ENCODE measurements around the gene CABP2. TPM values are rescaled to one million over a fixed set of nuclear protein-coding genes. Genes with fewer than 3 reads are reported as not detected.
A peak's percentile ranks its signal among the peaks of the same experiment; 100 is the strongest.
"Not testable (repeated sequence)": the region's sequence is repeated elsewhere in the genome, so short reads cannot be mapped to it uniquely, and the experiment has no call there.

Gene CABP2
- total RNA-seq, 2 experiments from 2014 or later, result not detected

GRCh38 chr11:67483831-67484665 lies 39.2 kb downstream of the CABP2 start:
- H3K36me3 Mint-ChIP-seq (ENCODE audit: low read depth), result peaks cover 38% of the 10 kb centered on the region

GRCh38 chr11:67482827-67483798 lies 40.1 kb downstream of the CABP2 start, which contains the start of gene AIP:
AIP (plus strand) TSS chr11:67483026; CDS start chr11:67483159, 133 bp downstream.
- Mint-ChIP-seq H3K4me1 (peaks cover 55% of the 10 kb centered on the region), H3K27ac (peak within 1 kb of the TSS; percentile 99)
- POLR2A ChIA-PET, result interaction anchor here (0.8 to 6.9 kb wide), 16 partner anchors 10 to 194 kb away, joined by 3 to 94 read pairs (median 4); partner anchors contain the start of genes ANKRD13D, CDK2AP2, PITPNM1 and POLD4

More at GRCh38 chr11:67483831-67484665, 39.2 kb downstream of the CABP2 start:
- Mint-ChIP-seq H3K9me3 (no peaks in the 10 kb centered on the region), H3K27ac (peak overlapping the region; percentile 99), H3K27me3 (no peaks in the 10 kb centered on the region), H3K4me3 (peak overlapping the region; percentile 89), H3K4me1 (peaks cover 63% of the 10 kb centered on the region)
- POLR2A ChIA-PET, result interaction anchor here (0.8 to 7.9 kb wide), 18 partner anchors 8 to 195 kb away, joined by 3 to 94 read pairs (median 4); partner anchors contain the start of genes ANKRD13D, PITPNM1, POLD4 and PPP1CA
- peak; percentile 57 for DNase-seq
- CTCF ChIA-PET, result interaction anchor here (1.3 to 1.7 kb wide), 7 partner anchors 21 to 115 kb away, joined by 3 to 8 read pairs (median 4); partner anchors contain the start of genes PITPNM1, PPP1CA and RAD9A

GRCh38 chr11:67482275-67482826 lies 40.9 kb downstream of the CABP2 start:
- Mint-ChIP-seq H3K27ac (peak overlapping the region; percentile 99), H3K4me3 (peak overlapping the region; percentile 89), H3K36me3 (ENCODE audit: low read depth) (peaks cover 22% of the 10 kb centered on the region), H3K4me1 (peaks cover 47% of the 10 kb centered on the region), H3K27me3 (no peaks in the 10 kb centered on the region), H3K9me3 (no peaks in the 10 kb centered on the region)
- POLR2A ChIA-PET, result interaction anchor here (0.6 to 6.9 kb wide), 19 partner anchors 10 to 1702 kb away, joined by 3 to 94 read pairs (median 4); partner anchors contain the start of genes ANKRD13D, CDK2AP2, PITPNM1 and POLD4
- CTCF ChIA-PET, result interaction anchor here (0.6 to 1.5 kb wide), 9 partner anchors 14 to 131 kb away, joined by 3 to 4 read pairs (median 3); partner anchors contain the start of genes POLD4 and RAD9A
- no peak for DNase-seq

More at GRCh38 chr11:67482827-67483798, 40.1 kb downstream of the CABP2 start, which contains the start of gene AIP:
- H3K9me3 Mint-ChIP-seq, result no peaks in the 10 kb centered on the region
- no peaks in the 10 kb centered on the region for H3K27me3 Mint-ChIP-seq
- peak; percentile 98 for DNase-seq
- peaks cover 29% of the 10 kb centered on the region for H3K36me3 Mint-ChIP-seq (ENCODE audit: low read depth)
- peak within 1 kb of the TSS; percentile 89 for H3K4me3 Mint-ChIP-seq
- CTCF ChIA-PET, result interaction anchor here (0.6 to 1.5 kb wide), 10 partner anchors 23 to 132 kb away, joined by 3 to 4 read pairs (median 3); partner anchors contain the start of genes POLD4 and RAD9A

- H3K9me3 Mint-ChIP-seq; H3K27me3 Mint-ChIP-seq; H3K27ac Mint-ChIP-seq; DNase-seq; H3K36me3 Mint-ChIP-seq (ENCODE audit: low read depth); H3K4me1 Mint-ChIP-seq; CTCF ChIA-PET; H3K4me3 Mint-ChIP-seq: not testable (repeated sequence)
- POLR2A ChIA-PET, result interaction anchor here (1.3 kb wide), 1 partner anchor 65 kb away, joined by 4 read pairs; no protein-coding TSS in a partner anchor
Measured at GRCh38 chr11:67477344-67478050, 45.7 kb downstream of the CABP2 start.

GRCh38 chr11:67476692-67477091 lies 46.6 kb downstream of the CABP2 start:
- H3K4me1 Mint-ChIP-seq; CTCF ChIA-PET; H3K9me3 Mint-ChIP-seq; DNase-seq; H3K27ac Mint-ChIP-seq; H3K4me3 Mint-ChIP-seq; H3K36me3 Mint-ChIP-seq (ENCODE audit: low read depth); H3K27me3 Mint-ChIP-seq: not testable (repeated sequence)
- POLR2A ChIA-PET, result interaction anchor here (0.7 to 1.7 kb wide), 4 partner anchors 8 to 75 kb away, joined by 3 to 4 read pairs (median 4); partner anchors contain the start of gene PPP1CA

- Mint-ChIP-seq H3K27ac (no peak overlapping the region), H3K4me3 (no peak overlapping the region), H3K36me3 (ENCODE audit: low read depth) (peaks cover 3% of the 10 kb centered on the region), H3K4me1 (peaks cover 13% of the 10 kb centered on the region), H3K27me3 (peaks cover 2% of the 10 kb centered on the region), H3K9me3 (peaks cover 1% of the 10 kb centered on the region)
- POLR2A ChIA-PET, result interaction anchor here (1.2 kb wide), 2 partner anchors 10 to 32 kb away, joined by 3 to 4 read pairs; partner anchors contain the start of gene AIP
- CTCF ChIA-PET, result no interaction called here
- DNase-seq, result no peak
Measured at GRCh38 chr11:67472882-67473281, 50.4 kb downstream of the CABP2 start.

GRCh38 chr11:67470337-67471002 lies 52.8 kb downstream of the CABP2 start:
- DNase-seq, result no peak
- H3K9me3 Mint-ChIP-seq, result no peaks in the 10 kb centered on the region
- H3K4me1 Mint-ChIP-seq, result peaks cover 32% of the 10 kb centered on the region
- POLR2A ChIA-PET, result interaction anchor here (7.8 to 10.2 kb wide), 2 partner anchors 15 to 33 kb away, joined by 94 to 134 read pairs; partner anchors contain the start of genes AIP and PTPRCAP
- no peak overlapping the region for H3K4me3 Mint-ChIP-seq
- no peaks in the 10 kb centered on the region for H3K27me3 Mint-ChIP-seq
- peaks cover 5% of the 10 kb centered on the region for H3K36me3 Mint-ChIP-seq (ENCODE audit: low read depth)
- CTCF ChIA-PET, result interaction anchor here (1.3 kb wide), 1 partner anchor 75 kb away, joined by 3 read pairs; no protein-coding TSS in a partner anchor
- no peak overlapping the region for H3K27ac Mint-ChIP-seq

GRCh38 chr11:67469508-67469811 lies 53.8 kb downstream of the CABP2 start:
- Mint-ChIP-seq H3K4me1 (peaks cover 37% of the 10 kb centered on the region), H3K27me3 (no peaks in the 10 kb centered on the region), H3K4me3 (peak overlapping the region; percentile 70), H3K27ac (peak overlapping the region; percentile 61), H3K9me3 (no peaks in the 10 kb centered on the region), H3K36me3 (ENCODE audit: low read depth) (peaks cover 8% of the 10 kb centered on the region)
- ChIA-PET CTCF (interaction anchor here (1.3 to 1.6 kb wide), 2 partner anchors 31 to 74 kb away, joined by 3 to 14 read pairs; partner anchors contain the start of gene PTPRCAP), POLR2A (interaction anchor here (1.0 to 10.2 kb wide), 10 partner anchors 11 to 75 kb away, joined by 3 to 134 read pairs (median 6); partner anchors contain the start of genes AIP, GPR152, PPP1CA and PTPRCAP)
- no peak for DNase-seq

Other genes with a start within 250 kb of the CABP2 start
- 100 to 1,000 TPM; 157 to 163 TPM for gene ANKRD13D, start 234.1 kb downstream of the CABP2 start, total RNA-seq
- 10 to 100 TPM; 15.4 to 19.0 TPM for gene SSH3, start 219.9 kb downstream of the CABP2 start, total RNA-seq
- 10 to 100 TPM; 74.0 to 74.1 TPM for gene POLD4, start 169.9 kb downstream of the CABP2 start, total RNA-seq
- gene CLCF1, start 149.8 kb downstream of the CABP2 start, total RNA-seq, result under 1 TPM; 0.65 to 0.71 TPM
- 10 to 100 TPM; 48.0 to 53.9 TPM for gene RAD9A, start 131.5 kb downstream of the CABP2 start, total RNA-seq
- 100 to 1,000 TPM; 308 to 315 TPM for gene PPP1CA, start 121.6 kb downstream of the CABP2 start, total RNA-seq
- 100 to 1,000 TPM; 285 to 310 TPM for gene TBC1D10C, start 119.4 kb downstream of the CABP2 start, total RNA-seq
- 1 to 10 TPM in 1 of 2 experiments, under 1 TPM in 1; 0.76 to 1.1 TPM for gene CARNS1, start 107.8 kb downstream of the CABP2 start, total RNA-seq
- 10 to 100 TPM; 56.9 to 57.1 TPM for gene RPS6KB2, start 95.0 kb downstream of the CABP2 start, total RNA-seq
- gene PTPRCAP, start 85.8 kb downstream of the CABP2 start, total RNA-seq, result 100 to 1,000 TPM; 398 to 401 TPM
- 100 to 1,000 TPM; 192 to 196 TPM for gene CORO1B, start 80.0 kb downstream of the CABP2 start, total RNA-seq
- not detected for gene GPR152, start 70.7 kb downstream of the CABP2 start, total RNA-seq
- gene CABP4, start 68.1 kb downstream of the CABP2 start, total RNA-seq, result 1 to 10 TPM; 2.3 to 3.3 TPM
- gene TMEM134, start 54.2 kb downstream of the CABP2 start, total RNA-seq, result 10 to 100 TPM; 36.3 to 37.6 TPM
- gene AIP, start 40.4 kb downstream of the CABP2 start, total RNA-seq, result 100 to 1,000 TPM; 152 to 159 TPM
- 100 to 1,000 TPM; 116 to 120 TPM for gene PITPNM1, start 18.1 kb downstream of the CABP2 start, total RNA-seq
- gene CDK2AP2, start 15.3 kb downstream of the CABP2 start, total RNA-seq, result 100 to 1,000 TPM; 116 to 119 TPM
- 100 to 1,000 TPM; 195 to 198 TPM for gene GSTP1, start 60.4 kb upstream of the CABP2 start, total RNA-seq
- gene NDUFV1, start 83.5 kb upstream of the CABP2 start, total RNA-seq, result 100 to 1,000 TPM; 174 to 193 TPM
- 10 to 100 TPM in 1 of 2 experiments, 1 to 10 TPM in 1; 9.3 to 10.8 TPM for gene NUDT8, start 106.5 kb upstream of the CABP2 start, total RNA-seq
- not detected for gene TBX10, start 116.3 kb upstream of the CABP2 start, total RNA-seq
- gene ACY3, start 127.3 kb upstream of the CABP2 start, total RNA-seq, result under 1 TPM; 0.18 to 0.25 TPM
- gene ALDH3B2, start 151.2 kb upstream of the CABP2 start, total RNA-seq, result not detected